HPDE6-E6E7 (cell line): ENCODE results near the gene ADCY2.
"Not testable (repeated sequence)": the region's sequence is repeated elsewhere in the genome, so short reads cannot be mapped to it uniquely, and the experiment has no call there.

Source experiments
- DNase-seq: peaks from one replicate; pipeline ENCODE4 v3.0.0; 2011; ENCODE audit warnings: missing footprints; ENCODE audit errors: extremely low spot score

The ADCY2 gene

GRCh38 chr5:7395432-7395946 is 449 bp upstream of the ADCY2 start:
- DNase-seq, result no peak

- no peak for DNase-seq
Measured at GRCh38 chr5:7396713-7397454, 946 bp downstream of the ADCY2 start.

DNA sequence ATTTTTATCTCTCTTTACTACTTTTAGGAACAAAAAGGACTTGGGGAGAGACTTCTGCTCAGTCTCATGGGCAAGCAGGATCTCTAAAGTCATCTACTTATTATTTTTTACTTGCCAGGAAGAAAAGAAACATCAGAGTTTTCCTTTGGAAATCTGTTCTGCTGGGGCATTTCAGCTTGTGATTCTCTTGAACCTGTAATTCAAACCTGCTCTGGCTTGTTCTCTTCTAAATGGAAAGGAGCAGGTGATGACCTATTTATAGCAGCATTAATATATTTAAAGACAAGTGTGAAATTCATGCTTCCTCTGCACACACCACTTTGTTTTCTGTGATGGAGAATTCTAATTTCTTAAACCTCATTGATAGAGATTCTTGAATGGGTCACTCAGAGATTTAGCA is 2.0 kb downstream of the ADCY2 start:
- no peak for DNase-seq

GRCh38 chr5:7398596-7399280 is 2.8 kb downstream of the ADCY2 start:
- DNase-seq, result no peak

DNA sequence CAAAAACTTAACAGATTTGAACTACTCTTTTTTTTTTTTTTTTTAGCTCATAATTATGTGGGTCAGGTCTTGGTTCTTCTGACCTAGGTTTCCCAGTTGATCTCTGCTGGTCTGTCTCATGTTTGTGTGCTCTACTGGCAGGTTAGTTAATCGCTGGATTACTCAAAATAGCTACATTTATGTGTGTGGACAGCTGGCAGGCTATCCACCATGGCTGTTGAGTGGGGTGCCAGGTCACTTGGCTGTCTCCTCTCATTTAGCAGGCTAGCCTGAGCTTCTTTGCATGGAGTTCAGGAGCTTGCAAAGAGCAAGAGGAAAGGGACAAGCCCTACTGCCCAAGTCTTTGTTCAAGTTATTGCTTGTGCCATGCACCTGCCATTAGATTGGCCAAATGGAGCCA is 9.3 kb downstream of the ADCY2 start:
- no peak for DNase-seq

- DNase-seq, result no peak
Measured at GRCh38 chr5:7410936-7411511, 15.1 kb downstream of the ADCY2 start.

GRCh38 chr5:7412409-7412808 is 16.5 kb downstream of the ADCY2 start:
- no peak for DNase-seq

- no peak for DNase-seq
Measured at GRCh38 chr5:7415123-7415522, 19.2 kb downstream of the ADCY2 start.

- DNase-seq, result no peak
Measured at GRCh38 chr5:7415587-7416535, 19.9 kb downstream of the ADCY2 start.

GRCh38 chr5:7418276-7418675 is 22.3 kb downstream of the ADCY2 start:
- DNase-seq, result no peak

DNA sequence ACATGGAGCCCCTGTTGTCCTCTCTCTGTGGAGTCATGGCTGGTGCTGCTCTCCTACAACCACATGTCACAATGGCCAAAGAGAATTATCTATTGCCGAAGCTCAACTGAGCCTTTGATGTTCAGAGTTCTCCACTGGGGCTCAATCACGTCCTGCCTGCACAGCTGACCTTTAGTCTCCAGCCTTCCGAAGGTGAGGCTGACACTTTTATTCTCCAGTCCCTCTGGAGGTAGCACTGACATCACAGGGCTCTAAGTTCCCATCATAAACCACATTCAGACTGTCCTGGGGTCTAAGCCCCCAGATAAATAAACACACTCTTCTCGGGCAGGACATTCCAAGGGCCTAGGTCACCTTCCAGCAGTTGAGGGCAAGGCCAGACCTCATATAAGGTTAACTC is 23.4 kb downstream of the ADCY2 start:
- DNase-seq, result no peak

GRCh38 chr5:7419846-7420245 is 23.9 kb downstream of the ADCY2 start:
- DNase-seq, result no peak

DNA sequence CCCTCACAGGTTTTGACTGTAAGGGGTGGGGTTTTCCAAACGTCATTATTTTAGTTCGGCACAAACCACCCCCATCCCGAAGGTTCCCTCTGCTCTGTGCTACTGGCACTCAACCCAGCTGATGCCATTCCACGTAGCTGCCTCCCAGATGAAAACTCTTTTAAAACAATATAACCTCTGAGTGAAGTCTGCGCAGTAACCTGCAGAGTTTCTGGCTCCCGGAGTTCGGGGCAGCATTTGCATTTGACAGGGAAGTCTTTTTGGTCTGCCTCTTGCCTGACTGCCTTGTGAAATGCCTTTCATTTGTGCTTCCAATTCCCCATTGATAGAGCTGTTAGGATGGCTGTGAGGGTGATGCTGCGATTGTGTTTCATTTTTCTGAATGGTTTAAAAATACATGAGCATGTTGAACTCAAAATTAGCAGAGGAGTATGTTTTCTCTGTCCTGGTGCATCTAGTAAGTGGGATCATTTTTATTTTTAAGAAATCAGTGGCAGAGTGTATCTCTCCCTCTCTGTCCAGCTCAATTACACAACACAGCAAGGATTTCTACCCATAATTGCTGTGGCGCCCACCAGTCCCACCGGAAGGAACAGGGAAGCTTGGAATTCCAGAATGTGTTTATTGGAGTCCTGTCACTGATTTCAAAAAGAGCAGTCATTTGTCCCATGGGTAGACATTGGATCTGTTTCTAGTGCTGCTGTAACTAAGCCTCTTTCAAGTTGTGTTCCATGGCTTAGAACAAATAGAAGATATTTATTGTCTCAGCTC is 24.8 kb downstream of the ADCY2 start:
- no peak for DNase-seq

DNA sequence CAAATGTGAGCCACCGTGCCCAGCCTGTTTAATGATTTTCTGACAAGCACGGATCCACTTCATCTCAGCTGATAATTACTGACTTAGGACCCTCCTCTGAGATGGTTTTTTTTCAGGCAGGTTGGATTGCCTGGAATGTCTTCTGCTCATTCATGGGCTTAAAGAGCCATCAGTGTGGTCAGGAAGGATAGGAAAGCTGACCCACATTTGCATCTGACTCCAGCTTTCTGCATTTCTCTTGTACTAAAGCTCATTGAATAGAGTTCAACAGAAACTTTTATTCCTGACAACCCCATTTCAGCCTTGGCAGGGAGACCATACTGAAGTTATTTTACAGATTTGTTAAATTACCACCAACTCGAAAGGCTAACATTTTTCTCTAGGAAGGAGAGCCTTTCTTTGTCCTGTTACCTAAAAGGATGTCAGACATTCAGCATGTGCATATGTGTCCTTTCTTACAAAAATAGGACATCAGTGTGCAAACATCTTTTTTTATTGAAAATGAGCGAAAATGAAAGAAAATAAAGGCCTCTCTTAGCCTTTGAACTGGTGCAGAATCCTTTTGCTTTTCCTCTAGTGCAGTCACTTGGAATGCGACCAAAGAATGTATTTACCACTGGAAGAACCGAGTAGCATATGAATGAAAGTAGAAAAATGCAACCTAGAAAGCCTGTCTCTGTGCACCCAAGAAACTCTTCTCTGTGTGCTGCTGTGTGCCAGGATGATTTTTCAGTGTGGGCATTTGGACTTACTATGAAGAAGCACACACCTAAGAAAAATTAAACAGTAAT is 26.6 kb downstream of the ADCY2 start:
- no peak for DNase-seq

GRCh38 chr5:7423231-7423630 is 27.3 kb downstream of the ADCY2 start:
- not testable (repeated sequence) for DNase-seq

- DNase-seq, result no peak
Measured at GRCh38 chr5:7425830-7426229, 29.9 kb downstream of the ADCY2 start.

DNA sequence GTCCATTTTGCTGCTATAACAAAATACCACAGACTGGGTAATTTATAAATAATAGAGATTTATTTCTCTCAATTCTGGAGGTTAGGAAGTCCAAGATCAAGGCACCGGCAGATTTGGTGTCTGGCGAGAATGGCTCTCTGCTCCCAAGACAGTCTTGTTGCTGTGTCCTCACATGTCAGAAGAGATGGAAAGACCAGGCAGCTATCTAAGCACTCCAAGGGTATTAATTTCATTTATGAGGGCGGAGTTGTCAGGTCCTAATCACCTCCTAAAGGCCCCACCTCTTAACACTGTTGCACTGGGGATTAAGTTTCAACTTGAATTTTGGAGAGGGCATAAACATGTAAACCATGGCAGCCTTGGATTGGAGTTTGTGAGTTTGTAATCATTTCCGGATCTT is 30.3 kb downstream of the ADCY2 start:
- no peak for DNase-seq

- DNase-seq, result no peak
Measured at GRCh38 chr5:7434914-7435313, 39.0 kb downstream of the ADCY2 start.

GRCh38 chr5:7435503-7435902 is 39.6 kb downstream of the ADCY2 start:
- no peak for DNase-seq

DNA sequence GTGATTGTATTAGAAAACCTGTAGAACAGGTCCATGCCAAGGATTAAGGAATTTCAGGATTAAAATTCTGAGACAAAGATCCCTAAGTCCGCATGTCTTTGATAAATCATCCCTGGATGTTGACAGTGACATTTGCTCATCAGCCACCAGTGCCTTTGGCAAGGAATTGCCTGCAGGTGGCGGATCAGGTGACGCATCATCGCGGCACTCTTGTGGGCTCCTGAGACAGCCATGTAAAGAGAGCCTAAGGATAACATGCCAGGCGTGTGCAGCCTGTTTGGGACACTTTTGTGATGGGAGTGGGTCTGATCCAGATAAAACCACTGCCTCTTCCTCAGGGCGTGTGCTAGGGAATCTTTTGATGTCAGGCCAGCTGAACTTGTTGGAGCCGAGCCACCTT is 40.6 kb downstream of the ADCY2 start:
- no peak for DNase-seq
